ENCODE results near the gene AGTPBP1.

Gene AGTPBP1

DNA sequence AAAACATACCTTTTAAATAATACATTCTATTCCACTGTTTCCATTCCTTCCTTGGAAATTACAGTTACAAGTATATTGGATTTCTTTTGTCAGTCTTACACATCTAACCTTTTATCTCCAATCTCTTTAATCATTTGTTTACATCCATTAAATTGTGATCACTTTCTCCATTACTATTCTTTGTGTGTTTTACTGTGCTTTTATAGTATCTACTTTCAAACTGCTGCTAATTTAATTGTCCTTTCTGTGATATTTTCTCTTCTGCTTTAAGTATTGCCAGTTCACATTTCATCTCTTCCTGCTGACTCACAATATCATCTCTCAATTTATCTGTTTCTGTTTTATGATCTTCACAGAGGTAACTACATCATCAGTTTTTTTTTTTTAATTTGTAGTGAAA, 39.6 kb downstream of the AGTPBP1 start:
- H3K9ac ChIP-seq (ENCODE audit: low read depth, low read length) = no peak overlapping the region
- no peaks in the 10 kb centered on the region for H3K4me1 ChIP-seq (ENCODE audit: insufficient read depth, low read length)
- no peaks in the 10 kb centered on the region for H3K36me3 ChIP-seq (ENCODE audit: insufficient read depth, low read length)
- H3K9me3 ChIP-seq (ENCODE audit: control insufficient read depth, insufficient read depth, low read length) = no peaks in the 10 kb centered on the region

DNA sequence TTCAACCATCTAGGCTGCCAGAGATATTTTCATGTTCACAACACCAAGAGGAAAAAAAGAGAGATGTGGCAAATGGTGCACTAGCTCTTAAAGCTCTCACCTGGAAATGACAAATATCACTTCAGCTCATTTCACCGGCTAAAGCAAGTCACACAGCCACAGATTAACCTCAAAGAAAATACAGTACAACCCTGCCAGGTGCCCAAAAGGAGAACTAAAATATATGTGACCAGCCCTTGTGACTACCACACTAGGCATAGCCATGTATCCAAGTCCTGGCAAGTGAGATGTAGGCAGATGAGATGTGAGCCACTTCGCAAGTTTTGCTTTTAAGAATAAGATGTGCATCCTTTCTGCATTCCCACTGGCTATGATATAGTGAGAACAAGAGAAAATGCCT, 41.4 kb downstream of the AGTPBP1 start:
- Histone ChIP-seq H3K4me1 (ENCODE audit: insufficient read depth, low read length) (no peaks in the 10 kb centered on the region), H3K9ac (ENCODE audit: low read depth, low read length) (no peak overlapping the region), H3K9me3 (ENCODE audit: control insufficient read depth, insufficient read depth, low read length) (no peaks in the 10 kb centered on the region), H3K36me3 (ENCODE audit: insufficient read depth, low read length) (no peaks in the 10 kb centered on the region)

DNA sequence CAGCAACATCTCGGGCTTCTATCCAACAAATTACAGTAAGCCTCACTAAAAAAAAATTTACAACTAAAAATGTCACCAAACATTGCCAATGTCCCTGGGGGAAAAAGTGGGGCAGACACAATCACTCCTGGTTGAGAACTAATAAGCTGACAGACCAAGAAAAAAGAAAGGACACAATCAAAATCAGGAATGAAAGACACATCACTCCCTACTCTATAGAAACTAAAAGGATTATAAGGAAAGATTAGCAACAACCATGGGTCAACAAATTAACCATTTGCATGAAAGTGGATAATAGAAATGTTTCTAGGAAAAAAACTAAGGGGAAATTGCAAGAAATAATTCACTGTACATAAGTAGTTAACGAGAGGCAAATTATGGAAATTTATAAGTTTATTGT, 53.4 kb downstream of the AGTPBP1 start:
- Histone ChIP-seq H3K4me1 (ENCODE audit: insufficient read depth, low read length) (no peaks in the 10 kb centered on the region), H3K9me3 (ENCODE audit: control insufficient read depth, insufficient read depth, low read length) (no peaks in the 10 kb centered on the region; the same call in 1 of the 2 replicates), H3K36me3 (ENCODE audit: insufficient read depth, low read length) (no peaks in the 10 kb centered on the region), H3K9ac (ENCODE audit: low read depth, low read length) (no peak overlapping the region)

DNA sequence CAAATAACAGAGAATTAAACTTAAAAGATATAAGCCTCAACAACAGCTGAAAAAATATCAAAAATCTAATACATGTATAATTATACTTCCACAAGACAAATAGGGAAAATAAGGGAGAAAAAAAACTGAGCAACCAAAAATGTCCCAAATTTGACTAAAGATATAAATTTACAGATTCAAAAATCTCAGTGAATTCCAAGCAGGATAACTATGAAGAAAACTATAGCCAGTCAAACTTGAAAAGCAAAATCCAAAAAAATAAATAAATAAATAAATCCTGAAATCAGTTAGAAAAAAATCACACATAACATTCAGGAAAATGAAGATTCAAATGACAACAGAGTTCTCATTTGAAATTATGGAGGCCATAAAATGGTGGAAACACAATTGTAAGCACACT, 56.7 kb downstream of the AGTPBP1 start:
- Histone ChIP-seq H3K9ac (ENCODE audit: low read depth, low read length) (no peak overlapping the region), H3K9me3 (ENCODE audit: control insufficient read depth, insufficient read depth, low read length) (no peaks in the 10 kb centered on the region), H3K4me1 (ENCODE audit: insufficient read depth, low read length) (no peaks in the 10 kb centered on the region), H3K36me3 (ENCODE audit: insufficient read depth, low read length) (no peaks in the 10 kb centered on the region)

DNA sequence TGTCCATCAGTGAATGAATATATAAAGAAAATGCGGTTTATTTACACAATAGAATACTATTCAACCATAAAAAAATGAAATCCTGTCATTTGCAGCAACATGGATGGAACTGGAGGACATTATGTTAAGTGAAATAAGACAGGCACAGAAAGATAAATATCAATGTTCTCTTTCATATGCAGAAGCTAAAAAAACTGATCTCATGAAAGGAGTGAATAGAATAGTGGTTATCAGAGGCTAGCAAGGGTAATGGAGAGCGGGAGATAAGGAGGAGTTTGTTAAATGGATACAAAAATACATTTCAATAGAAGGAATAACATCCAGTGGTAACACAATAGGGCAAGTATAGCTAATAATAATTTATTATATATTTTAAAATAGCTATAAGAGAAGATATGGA, 65.0 kb downstream of the AGTPBP1 start:
- no peak overlapping the region for H3K9ac ChIP-seq (ENCODE audit: low read depth, low read length)
- no peaks in the 10 kb centered on the region for H3K36me3 ChIP-seq (ENCODE audit: insufficient read depth, low read length)
- no peaks in the 10 kb centered on the region for H3K9me3 ChIP-seq (ENCODE audit: control insufficient read depth, insufficient read depth, low read length)
- H3K4me1 ChIP-seq (ENCODE audit: insufficient read depth, low read length) = no peaks in the 10 kb centered on the region

DNA sequence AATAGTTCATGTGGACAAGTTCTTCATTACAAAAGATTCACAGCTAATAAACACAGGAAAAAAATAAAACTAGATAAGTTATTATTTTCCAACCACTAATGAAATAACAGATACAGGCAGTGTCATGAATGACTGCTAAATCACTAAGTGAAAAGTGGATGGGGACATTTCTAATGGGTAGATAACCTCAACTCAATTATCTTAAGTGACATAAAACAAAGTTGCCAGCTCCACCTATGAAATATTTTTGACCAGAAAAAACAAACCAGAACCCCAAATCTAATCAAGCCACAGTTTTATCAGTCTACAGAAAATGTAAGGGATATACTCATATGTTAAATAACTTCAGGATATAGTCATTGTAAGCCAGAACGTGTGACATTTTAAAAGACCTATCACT, 74.4 kb downstream of the AGTPBP1 start:
- H3K9ac ChIP-seq (ENCODE audit: low read depth, low read length) = no peak overlapping the region
- no peaks in the 10 kb centered on the region for H3K36me3 ChIP-seq (ENCODE audit: insufficient read depth, low read length)
- no peaks in the 10 kb centered on the region for H3K4me1 ChIP-seq (ENCODE audit: insufficient read depth, low read length)
- no peaks in the 10 kb centered on the region for H3K9me3 ChIP-seq (ENCODE audit: control insufficient read depth, insufficient read depth, low read length)

DNA sequence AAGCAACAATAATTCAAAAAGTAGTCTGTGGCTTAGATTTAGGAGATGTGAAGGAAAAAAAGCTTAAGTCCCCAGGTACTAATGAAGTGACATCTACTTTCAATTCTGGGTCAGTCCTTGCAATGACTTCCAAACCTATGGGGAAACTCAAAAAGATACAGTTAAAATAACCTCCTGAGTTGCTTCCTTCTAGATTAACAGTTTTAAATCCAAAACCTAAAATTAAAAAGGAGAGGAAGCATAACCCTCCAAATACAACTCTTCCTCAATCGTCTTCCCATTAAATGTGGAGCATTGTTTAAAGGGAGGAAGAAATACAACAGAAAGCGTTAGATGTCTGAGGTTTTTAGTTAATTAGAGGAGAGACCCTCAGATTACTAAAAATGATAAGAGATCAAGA, 75.7 kb downstream of the AGTPBP1 start:
- H3K4me1 ChIP-seq (ENCODE audit: insufficient read depth, low read length) = no peaks in the 10 kb centered on the region

DNA sequence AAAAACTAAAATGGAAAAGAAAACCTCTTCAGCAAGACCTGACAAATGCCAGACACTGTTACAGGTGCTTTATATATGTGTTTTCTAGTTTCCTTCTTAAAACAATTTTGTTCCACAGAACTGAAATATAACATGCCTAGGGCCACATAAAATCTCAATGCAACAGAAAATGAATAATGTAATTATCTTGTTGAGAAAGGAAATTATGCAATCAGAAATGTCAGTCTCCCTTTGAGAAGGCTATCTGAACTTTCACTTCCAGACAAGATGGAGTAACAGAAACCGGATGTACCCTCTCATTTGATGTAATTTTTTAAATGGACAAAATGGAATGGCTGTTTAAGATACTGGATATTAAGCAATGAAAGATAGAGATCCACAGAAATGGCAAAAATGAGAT, 79.2 kb downstream of the AGTPBP1 start:
- Histone ChIP-seq H3K4me1 (ENCODE audit: insufficient read depth, low read length) (no peaks in the 10 kb centered on the region), H3K9ac (ENCODE audit: low read depth, low read length) (no peak overlapping the region), H3K36me3 (ENCODE audit: insufficient read depth, low read length) (no peaks in the 10 kb centered on the region), H3K9me3 (ENCODE audit: control insufficient read depth, insufficient read depth, low read length) (no peaks in the 10 kb centered on the region)

More for the DNA sequence above, 75.7 kb downstream of the AGTPBP1 start:
- Histone ChIP-seq H3K9ac (ENCODE audit: low read depth, low read length) (no peak overlapping the region), H3K36me3 (ENCODE audit: insufficient read depth, low read length) (no peaks in the 10 kb centered on the region), H3K9me3 (ENCODE audit: control insufficient read depth, insufficient read depth, low read length) (no peaks in the 10 kb centered on the region)

DNA sequence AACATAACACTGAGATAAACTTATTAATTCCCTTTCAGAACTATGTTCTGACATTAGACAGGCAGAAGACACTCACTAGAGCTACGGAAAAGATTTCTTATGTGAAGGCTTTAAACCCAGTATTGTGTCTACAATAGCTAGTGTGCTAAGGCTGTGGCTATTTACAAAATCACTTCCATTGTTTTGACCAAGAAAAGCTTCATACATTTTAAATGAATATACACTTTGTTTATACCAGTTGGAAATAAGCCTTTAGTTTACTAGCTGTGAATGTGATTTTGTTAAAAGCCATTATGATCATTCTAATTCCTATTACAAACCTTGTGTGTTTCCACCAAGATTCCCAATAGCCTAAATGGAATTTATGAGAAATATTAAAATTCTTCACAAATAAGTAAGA, 83.0 kb downstream of the AGTPBP1 start:
- Histone ChIP-seq H3K9ac (ENCODE audit: low read depth, low read length) (no peak overlapping the region), H3K4me1 (ENCODE audit: insufficient read depth, low read length) (no peaks in the 10 kb centered on the region), H3K36me3 (ENCODE audit: insufficient read depth, low read length) (no peaks in the 10 kb centered on the region), H3K9me3 (ENCODE audit: control insufficient read depth, insufficient read depth, low read length) (no peaks in the 10 kb centered on the region)

DNA sequence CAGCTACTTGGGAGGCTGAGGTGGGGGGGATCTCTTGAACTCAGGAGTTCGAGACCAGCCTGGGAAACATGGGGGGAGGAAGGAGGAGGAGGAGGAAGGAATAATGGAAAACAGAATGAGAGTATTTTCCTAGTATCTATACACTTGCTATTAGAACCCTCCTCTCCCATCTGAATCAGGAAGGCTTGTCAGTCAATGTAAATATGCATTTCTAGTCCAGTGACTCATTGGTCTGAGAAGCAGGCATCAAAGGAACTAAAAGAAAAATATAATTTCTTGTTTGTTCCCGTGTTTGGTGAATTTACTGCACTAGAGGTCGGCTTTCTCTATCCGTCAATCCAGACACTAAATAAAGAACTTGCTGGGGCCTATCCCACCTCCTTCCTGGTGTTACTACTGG, 88.6 kb downstream of the AGTPBP1 start:
- Histone ChIP-seq H3K4me1 (ENCODE audit: insufficient read depth, low read length) (no peaks in the 10 kb centered on the region), H3K9me3 (ENCODE audit: control insufficient read depth, insufficient read depth, low read length) (no peaks in the 10 kb centered on the region), H3K9ac (ENCODE audit: low read depth, low read length) (no peak overlapping the region), H3K36me3 (ENCODE audit: insufficient read depth, low read length) (no peaks in the 10 kb centered on the region)

DNA sequence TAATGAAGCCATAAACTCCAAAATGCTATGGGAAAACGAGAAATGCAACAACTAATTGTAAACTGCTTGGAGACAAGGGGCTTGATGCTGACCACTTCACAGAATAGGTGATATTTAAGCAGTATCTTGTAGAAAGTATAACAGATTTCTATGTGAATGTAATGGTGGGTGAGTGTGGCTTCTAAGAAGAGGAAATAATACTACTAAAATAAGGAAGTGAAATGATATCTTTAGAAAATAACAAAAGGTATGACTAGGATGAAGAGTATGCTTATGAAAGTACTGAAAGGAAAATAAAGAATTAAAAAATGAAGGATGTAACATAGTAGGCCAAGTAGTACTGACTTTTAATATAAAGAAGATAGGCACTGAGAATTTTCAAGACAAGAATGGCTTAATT, 94.2 kb downstream of the AGTPBP1 start:
- Histone ChIP-seq H3K4me1 (ENCODE audit: insufficient read depth, low read length) (no peaks in the 10 kb centered on the region), H3K36me3 (ENCODE audit: insufficient read depth, low read length) (no peaks in the 10 kb centered on the region; the same call in 1 of the 2 replicates), H3K9me3 (ENCODE audit: control insufficient read depth, insufficient read depth, low read length) (no peaks in the 10 kb centered on the region), H3K9ac (ENCODE audit: low read depth, low read length) (no peak overlapping the region)

DNA sequence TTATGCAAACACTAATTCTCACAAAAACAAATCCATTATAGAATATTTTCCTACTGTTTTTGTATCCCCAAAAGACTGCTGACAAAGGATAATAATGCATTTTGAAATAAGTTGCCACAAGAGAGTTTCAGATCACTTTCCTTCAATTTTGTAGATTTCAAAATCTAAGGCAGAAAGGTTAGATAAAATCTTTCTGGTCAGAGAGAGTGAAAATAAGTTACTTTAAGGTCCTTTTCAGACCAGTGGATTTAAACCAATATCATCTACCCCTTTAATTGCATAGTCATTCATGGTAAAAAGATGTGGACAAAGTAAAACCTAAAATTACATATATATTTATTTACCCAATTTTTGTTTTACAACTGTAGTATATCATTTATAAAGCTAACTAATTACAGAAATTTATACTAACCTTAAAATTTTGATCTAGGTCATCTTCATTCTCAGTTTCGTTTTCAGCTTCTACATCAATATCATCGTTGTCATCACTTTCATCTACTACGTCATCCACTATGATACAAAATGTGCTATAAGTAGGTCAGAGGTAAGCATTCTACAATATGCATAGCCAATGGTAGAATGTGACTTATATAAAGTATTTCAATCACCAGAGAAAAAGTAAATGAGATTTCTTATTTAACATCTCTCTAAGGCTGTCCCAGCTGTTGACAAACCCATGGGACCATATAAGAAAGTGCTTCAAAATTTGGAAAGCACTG, 95.7 kb downstream of the AGTPBP1 start:
- H3K36me3 ChIP-seq (ENCODE audit: insufficient read depth, low read length) = no peaks in the 10 kb centered on the region; the same call in 1 of the 2 replicates
- no peaks in the 10 kb centered on the region for H3K4me1 ChIP-seq (ENCODE audit: insufficient read depth, low read length)
- H3K9ac ChIP-seq (ENCODE audit: low read depth, low read length) = no peak overlapping the region
- no peaks in the 10 kb centered on the region for H3K9me3 ChIP-seq (ENCODE audit: control insufficient read depth, insufficient read depth, low read length)

DNA sequence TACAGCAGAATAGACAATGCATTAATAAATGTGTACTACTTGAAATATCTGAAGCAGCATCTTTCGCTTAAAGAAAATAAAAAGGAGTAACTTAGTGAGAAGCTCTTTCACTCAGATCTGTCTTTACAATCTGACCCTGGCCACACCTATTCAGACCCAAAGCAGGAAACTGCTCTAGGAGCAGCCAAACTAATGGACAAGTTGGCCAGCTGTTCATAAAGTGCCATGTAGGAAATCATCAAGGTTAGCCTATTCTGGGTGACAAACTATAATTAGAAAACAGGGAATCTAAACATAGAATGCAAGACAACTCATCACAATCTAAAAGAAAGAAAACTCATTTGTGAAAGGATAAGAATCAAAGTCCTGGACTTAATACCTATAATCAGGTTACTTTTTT, 101.3 kb downstream of the AGTPBP1 start:
- no peak overlapping the region for H3K9ac ChIP-seq (ENCODE audit: low read depth, low read length)
- H3K4me1 ChIP-seq (ENCODE audit: insufficient read depth, low read length) = no peaks in the 10 kb centered on the region
- H3K9me3 ChIP-seq (ENCODE audit: control insufficient read depth, insufficient read depth, low read length) = no peaks in the 10 kb centered on the region
- H3K36me3 ChIP-seq (ENCODE audit: insufficient read depth, low read length) = no peaks in the 10 kb centered on the region; the same call in 1 of the 2 replicates

DNA sequence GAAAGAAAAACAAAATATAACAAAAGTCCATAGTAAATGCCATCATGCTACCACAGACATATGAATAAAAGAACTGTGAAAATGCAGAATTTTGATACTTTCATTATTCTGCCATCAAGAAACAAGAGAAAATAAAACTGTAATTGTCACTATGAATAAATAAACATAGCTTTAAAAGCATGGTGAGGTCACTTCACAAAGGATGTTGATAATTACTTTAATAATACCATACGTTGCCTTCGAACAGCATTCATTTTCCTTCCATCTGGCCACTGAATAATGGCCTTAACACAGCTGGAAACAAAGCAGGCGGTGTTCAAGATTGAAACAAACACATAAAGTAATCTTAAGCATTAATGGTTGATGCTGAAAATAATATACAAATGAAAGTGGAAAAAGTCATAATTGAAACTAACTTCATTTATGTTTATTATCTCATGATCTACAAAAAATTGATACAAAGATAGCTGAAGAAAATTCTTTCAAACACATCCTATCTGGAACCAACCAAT, 102.0 kb downstream of the AGTPBP1 start:
- Histone ChIP-seq H3K4me1 (ENCODE audit: insufficient read depth, low read length) (no peaks in the 10 kb centered on the region), H3K9ac (ENCODE audit: low read depth, low read length) (no peak overlapping the region), H3K9me3 (ENCODE audit: control insufficient read depth, insufficient read depth, low read length) (no peaks in the 10 kb centered on the region), H3K36me3 (ENCODE audit: insufficient read depth, low read length) (no peaks in the 10 kb centered on the region; the same call in 1 of the 2 replicates)

DNA sequence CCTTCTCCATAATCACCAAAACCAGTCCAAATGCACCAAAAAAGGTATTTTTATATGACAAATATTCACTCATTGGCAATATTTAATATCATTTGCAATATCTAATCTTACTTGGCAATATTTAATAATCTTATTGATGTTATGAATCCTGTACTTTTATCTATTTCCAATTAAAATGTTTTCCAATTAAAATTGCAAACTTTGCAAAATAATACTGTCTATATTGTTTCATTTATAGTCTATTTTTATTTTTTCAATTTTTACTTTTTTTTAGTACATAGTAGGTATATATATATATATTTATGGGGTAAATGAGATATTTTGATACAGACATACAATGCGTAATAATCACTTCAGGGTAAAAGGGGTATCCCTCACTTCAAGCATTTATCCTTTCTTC, 109.9 kb downstream of the AGTPBP1 start:
- H3K36me3 ChIP-seq (ENCODE audit: insufficient read depth, low read length) = peaks cover 5% of the 10 kb centered on the region
- no peak overlapping the region for H3K9ac ChIP-seq (ENCODE audit: low read depth, low read length)
- H3K4me1 ChIP-seq (ENCODE audit: insufficient read depth, low read length) = no peaks in the 10 kb centered on the region
- H3K9me3 ChIP-seq (ENCODE audit: control insufficient read depth, insufficient read depth, low read length) = no peaks in the 10 kb centered on the region

Data from ES-I3 (cell line).